SK-N-SH (cell line): Measurements from ENCODE around the gene POU2F3. TPM values are rescaled to one million over a fixed set of nuclear protein-coding genes. Genes with fewer than 3 reads are reported as not detected.

Experiments used
- CTCF ChIA-PET: fragments of 300-600, 350-600 bp; formaldehyde crosslinking; extraction: SDS; loops from one replicate; lab custom pipeline; 2021; lab: Yijun Ruan, JAX
- POLR2A ChIA-PET: fragments of 350-600 bp; sonication (Branson Sonifier 250); formaldehyde crosslinking; extraction: SDS; loops from one replicate; lab custom pipeline; 2020; ENCODE audit warnings: antibody characterized with exemption, inconsistent platforms; lab: Yijun Ruan, JAX
- DNase-seq: peaks from one replicate; pipeline ENCODE4 v3.0.0; 2012
- H2AFZ ChIP-seq: fragments of 200-600 bp; sonication (generic); 2 replicates; pipeline ENCODE4 v1.8.1; 2016; ENCODE audit warnings: antibody characterized with exemption, mild to moderate bottlenecking, low read depth
- H3F3A ChIP-seq: fragments of 200-600 bp; sonication (generic); replicated peaks from 2 replicates; pipeline ENCODE3; 2016; ENCODE audit warnings: antibody characterized with exemption, mild to moderate bottlenecking; ENCODE audit not compliant: insufficient read depth
- H3K27ac ChIP-seq, 2 experiments: fragments of 200-500 bp in 1 of 2; fragments of 200-600 bp in 1 of 2; sonication (Bioruptor generic) in 1 of 2; sonication (generic), shearing (Covaris generic) in 1 of 2; 2 replicates each; pipeline versions ENCODE4 v1.5.1 to v1.6.1; 2014 to 2016; ENCODE audit warnings: low read depth in 2 of 2, inconsistent platforms in 1 of 2, low read length in 1 of 2, mild to moderate bottlenecking in 1 of 2, mixed read lengths in 1 of 2
- H3K27me3 ChIP-seq: fragments of 200-600 bp; sonication (generic), shearing (Covaris generic); 2 replicates; pipeline ENCODE4 v1.6.1; 2016; ENCODE audit warnings: mixed run types; ENCODE audit not compliant: insufficient read depth
- H3K36me3 ChIP-seq, 2 experiments: fragments of 200-500 bp in 1 of 2; fragments of 200-600 bp in 1 of 2; sonication (Bioruptor generic) in 1 of 2; sonication (generic) in 1 of 2; replicated peaks in 1 of 2; 2 replicates each; pipeline versions ENCODE3 to v1.5.1; 2014 to 2016; ENCODE audit warnings: low read length in 1 of 2, mild to moderate bottlenecking in 1 of 2; ENCODE audit not compliant: insufficient read depth in 2 of 2, control insufficient read depth in 1 of 2
- H3K4me1 ChIP-seq, 2 experiments: fragments of 200-500 bp in 1 of 2; fragments of 200-600 bp in 1 of 2; sonication (Bioruptor generic) in 1 of 2; sonication (generic), shearing (Covaris generic) in 1 of 2; 2 replicates each; pipeline versions ENCODE4 v1.5.1 to v1.6.1; 2014 to 2016; ENCODE audit warnings: low read depth in 1 of 2, low read length in 1 of 2, mixed run types in 1 of 2; ENCODE audit not compliant: insufficient read depth in 2 of 2, control insufficient read depth in 1 of 2
- H3K4me2 ChIP-seq: fragments of 200-600 bp; sonication (generic), shearing (Covaris generic); 2 replicates; pipeline ENCODE4 v1.6.1; 2017; ENCODE audit warnings: mixed run types
- H3K4me3 ChIP-seq, 2 experiments: fragments of 200-500 bp in 1 of 2; fragments of 200-600 bp in 1 of 2; sonication (Bioruptor generic) in 1 of 2; sonication (generic), shearing (Covaris generic) in 1 of 2; 2 replicates each; pipeline versions ENCODE4 v1.5.1 to v1.8.1; 2014 to 2016; ENCODE audit warnings: low read depth in 2 of 2, inconsistent platforms in 1 of 2, low read length in 1 of 2, mild to moderate bottlenecking in 1 of 2, mixed read lengths in 1 of 2, moderate library complexity in 1 of 2
- H3K79me2 ChIP-seq: fragments of 200-600 bp; sonication (generic); 2 replicates; pipeline ENCODE4 v1.8.1; 2017; ENCODE audit warnings: mild to moderate bottlenecking; ENCODE audit not compliant: insufficient read depth
- H3K9ac ChIP-seq: fragments of 200-600 bp; sonication (generic); 2 replicates; pipeline ENCODE4 v1.6.1; 2017; ENCODE audit warnings: mixed run types
- H3K9me2 ChIP-seq: fragments of 200-600 bp; sonication (generic); 2 replicates; pipeline ENCODE4 v1.6.1; 2017; ENCODE audit warnings: mixed run types
- H3K9me3 ChIP-seq: fragments of 200-600 bp; sonication (generic); 2 replicates; pipeline ENCODE4 v1.6.1; 2017; ENCODE audit warnings: mixed run types, mild to moderate bottlenecking, moderate library complexity
- H4K20me1 ChIP-seq: fragments of 200-600 bp; sonication (generic); 2 replicates; pipeline ENCODE4 v1.6.1; 2017; ENCODE audit warnings: mild to moderate bottlenecking, mixed run types; ENCODE audit not compliant: insufficient read depth
- CHD2 ChIP-seq: fragments of 150-350 bp; IDR thresholded peaks from 2 replicates; pipeline ENCODE4 v1.6.1; 2018; ENCODE audit warnings: low read length; ENCODE audit not compliant: partially characterized antibody
- ELF1 ChIP-seq: IDR thresholded peaks from 2 replicates; pipeline ENCODE4 v1.4.0; 2012
- JUND ChIP-seq: IDR thresholded peaks from 2 replicates; pipeline ENCODE4 v1.4.0; 2012
- MEF2A ChIP-seq: IDR thresholded peaks from 2 replicates; pipeline ENCODE4 v1.4.0; 2012; ENCODE audit warnings: low read depth, borderline replicate concordance
- MXI1 ChIP-seq: IDR thresholded peaks from 2 replicates; pipeline ENCODE4 v1.6.1; 2012; ENCODE audit warnings: mild to moderate bottlenecking, low read depth, low read length, improper control_type of control experiment
- NFIC ChIP-seq: IDR thresholded peaks from 2 replicates; pipeline ENCODE4 v1.4.0; 2012; ENCODE audit warnings: borderline replicate concordance
- NRF1 ChIP-seq: IDR thresholded peaks from 2 replicates; pipeline ENCODE4 v1.6.1; 2012; ENCODE audit warnings: low read depth, mild to moderate bottlenecking, low read length
- PBX3 ChIP-seq: IDR thresholded peaks from 2 replicates; pipeline ENCODE4; 2012
- SIN3A ChIP-seq: IDR thresholded peaks from 2 replicates; pipeline ENCODE4 v1.6.1; 2012; ENCODE audit warnings: low read depth, mild to moderate bottlenecking, low read length, moderate library complexity, borderline replicate concordance
- TAF1 ChIP-seq: IDR thresholded peaks from 2 replicates; pipeline ENCODE4 v1.6.1; 2012; ENCODE audit warnings: low read depth, mild to moderate bottlenecking, low read length, moderate library complexity, borderline replicate concordance
- TCF12 ChIP-seq: IDR thresholded peaks from 2 replicates; pipeline ENCODE4 v1.4.0; 2012
- TEAD4 ChIP-seq: IDR thresholded peaks from 2 replicates; pipeline ENCODE4 v1.4.0; 2012; ENCODE audit warnings: mild to moderate bottlenecking, borderline replicate concordance; ENCODE audit not compliant: insufficient read depth
- USF2 ChIP-seq: fragments of 150-350 bp; IDR thresholded peaks from 2 replicates; pipeline ENCODE4 v1.6.1; 2017; ENCODE audit warnings: antibody characterized with exemption, low read length, low read depth, borderline replicate concordance
- WGBS: methylation state at CpG from one replicate; pipeline ENCODE4 v1.1.6; 2017; ENCODE audit warnings: low lambda C conversion rate; 5-methylcytosine and 5-hydroxymethylcytosine counted together
- polyA plus RNA-seq, 3 experiments: library from polyadenylated mRNA; depleted of rRNA; stranded (reverse); fragments of >200 nt; gene quantifications; 2 replicates each; pipeline ENCODE4 v1.2.3, GENCODE V29; 2012

POU2F3 gene
- polyA plus RNA-seq, 1 of the 3 experiments (the other 2 are of a cell fraction), result 0.02 TPM

DNA sequence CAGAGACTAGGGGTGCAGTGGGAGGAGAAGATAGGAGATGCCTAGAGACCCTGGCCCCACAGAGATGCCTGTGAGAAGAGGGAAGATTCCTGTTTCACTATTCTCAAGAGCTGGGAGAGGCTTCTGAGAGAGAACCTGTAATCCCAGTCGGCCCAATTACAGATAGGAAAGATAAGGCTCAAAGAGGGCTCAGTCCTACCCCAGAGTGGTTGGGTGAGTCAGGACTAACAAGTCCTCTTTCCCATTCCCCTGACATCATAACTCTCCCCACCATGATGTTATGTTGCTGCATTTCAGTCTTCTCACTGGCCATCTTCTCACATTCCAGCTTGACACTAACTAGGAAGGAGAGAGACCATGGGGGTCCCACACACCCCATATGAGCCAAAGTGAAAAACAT, 114.1 kb downstream of the POU2F3 start:
- TF ChIP-seq CHD2, result no peak
- no peak for TF ChIP-seq USF2
- no peak for TF ChIP-seq SIN3A
- TF ChIP-seq PBX3, result no peak
- TF ChIP-seq TCF12, result no peak
- no peak for TF ChIP-seq JUND
- no peak for TF ChIP-seq TAF1
- no peak for TF ChIP-seq MEF2A
- TF ChIP-seq TEAD4, result no peak
- TF ChIP-seq MXI1, result no peak
- TF ChIP-seq NRF1, result no peak
- TF ChIP-seq ELF1, result no peak
- H3K4me3 ChIP-seq, result no peak overlapping the region
- no peaks in the 10 kb centered on the region for H3K36me3 ChIP-seq
- H3K4me1 ChIP-seq, result peaks cover 4 to 13% of the 10 kb centered on the region in 2 experiments; a peak in 2 of 4 replicates
- no peak overlapping the region for H3K27ac ChIP-seq
- H3K9me3 ChIP-seq, result no peaks in the 10 kb centered on the region
- no peaks in the 10 kb centered on the region for H3K9me2 ChIP-seq
- H3K27me3 ChIP-seq, result no peaks in the 10 kb centered on the region
- WGBS, result 14% methylated on average over 1 of the region's 1 CpG
- H3F3A ChIP-seq, result no peaks in the 10 kb centered on the region
- no peak overlapping the region for H2AFZ ChIP-seq
- no peak overlapping the region for H3K4me2 ChIP-seq
- CTCF ChIA-PET, result no interaction called here
- peaks cover 98% of the 10 kb centered on the region for H3K79me2 ChIP-seq
- H3K9ac ChIP-seq, result no peak overlapping the region
- POLR2A ChIA-PET, result no interaction called here
- no peak for DNase-seq
- peaks cover 79% of the 10 kb centered on the region for H4K20me1 ChIP-seq

GRCh38 chr11:120354779-120355178, 114.8 kb downstream of the POU2F3 start:
- Histone ChIP-seq H3K9ac (no peak overlapping the region), H3K9me3 (no peaks in the 10 kb centered on the region), H2AFZ (no peak overlapping the region), H3F3A (no peaks in the 10 kb centered on the region), H3K4me3 (no peak overlapping the region), H3K36me3 (no peaks in the 10 kb centered on the region), H4K20me1 (peaks cover 79% of the 10 kb centered on the region), H3K27me3 (no peaks in the 10 kb centered on the region), H3K27ac (no peak overlapping the region), H3K4me2 (no peak overlapping the region), H3K79me2 (peaks cover 98% of the 10 kb centered on the region), H3K4me1 (peaks cover 4 to 8% of the 10 kb centered on the region in 2 experiments; a peak in 2 of 4 replicates), H3K9me2 (no peaks in the 10 kb centered on the region)
- WGBS, result 84% methylated on average over 6 of the region's 6 CpGs
- no peak for TF ChIP-seq NFIC
- CTCF ChIA-PET, result interaction anchor here (0.7 to 1.5 kb wide), 3 partner anchors 15 to 330 kb away, joined by 3 read pairs; no protein-coding TSS in a partner anchor
- DNase-seq, result no peak
- POLR2A ChIA-PET, result no interaction called here
